ENCODE data around the gene JKAMP. TPM values are rescaled to one million over a fixed set of nuclear protein-coding genes. Genes with fewer than 3 reads are reported as not detected.

Gene JKAMP, protein sequence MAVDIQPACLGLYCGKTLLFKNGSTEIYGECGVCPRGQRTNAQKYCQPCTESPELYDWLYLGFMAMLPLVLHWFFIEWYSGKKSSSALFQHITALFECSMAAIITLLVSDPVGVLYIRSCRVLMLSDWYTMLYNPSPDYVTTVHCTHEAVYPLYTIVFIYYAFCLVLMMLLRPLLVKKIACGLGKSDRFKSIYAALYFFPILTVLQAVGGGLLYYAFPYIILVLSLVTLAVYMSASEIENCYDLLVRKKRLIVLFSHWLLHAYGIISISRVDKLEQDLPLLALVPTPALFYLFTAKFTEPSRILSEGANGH
- 30.8 and 39.8 TPM in 2 replicates for total RNA-seq
- 160 and 203 TPM in 2 replicates for polyA plus RNA-seq
- polyA plus RNA-seq (2011; cell fraction: cytosol; rRNA removed): 72.9 TPM in 2 replicates
- 83.2 and 96.9 TPM in 2 replicates for polyA plus RNA-seq (2011; cell fraction: nucleus; rRNA removed)
- 44.5 and 55.3 TPM in 2 replicates for polyA plus RNA-seq (2012)
- 148 and 155 TPM in 2 replicates for polyA minus RNA-seq
- 22.0 TPM for polyA minus RNA-seq (2011; cell fraction: cytosol; rRNA and poly(A)+ RNA removed)
- 37.7 and 53.0 TPM in 2 replicates for polyA minus RNA-seq (2011; cell fraction: nucleus; rRNA and poly(A)+ RNA removed)
- Bru-seq, nascent RNA: percentile 86 among the genes with signal in this experiment
- percentile 86 among the genes with signal in this experiment for BruChase-seq, experiment 1, labeled RNA remaining after a 6-hour chase
- percentile 85 among the genes with signal in this experiment for BruChase-seq, experiment 2, labeled RNA remaining after a 2-hour chase
- long read RNA-seq, transcript JKAMP-201 (7 exons, 1,726 nt): major isoform, 102 of 180 reads
- long read RNA-seq, transcript JKAMP-203 (7 exons, 1,636 nt): minor isoform, 46 of 180 reads
- long read RNA-seq, transcript JKAMP-214 (6 exons, 2,302 nt): minor isoform, 6 of 180 reads
- long read RNA-seq, partial matches to known transcripts: 2 of 180 reads
- long read RNA-seq, other reads (novel, unspliced or antisense): 14 of 180 reads

DNA sequence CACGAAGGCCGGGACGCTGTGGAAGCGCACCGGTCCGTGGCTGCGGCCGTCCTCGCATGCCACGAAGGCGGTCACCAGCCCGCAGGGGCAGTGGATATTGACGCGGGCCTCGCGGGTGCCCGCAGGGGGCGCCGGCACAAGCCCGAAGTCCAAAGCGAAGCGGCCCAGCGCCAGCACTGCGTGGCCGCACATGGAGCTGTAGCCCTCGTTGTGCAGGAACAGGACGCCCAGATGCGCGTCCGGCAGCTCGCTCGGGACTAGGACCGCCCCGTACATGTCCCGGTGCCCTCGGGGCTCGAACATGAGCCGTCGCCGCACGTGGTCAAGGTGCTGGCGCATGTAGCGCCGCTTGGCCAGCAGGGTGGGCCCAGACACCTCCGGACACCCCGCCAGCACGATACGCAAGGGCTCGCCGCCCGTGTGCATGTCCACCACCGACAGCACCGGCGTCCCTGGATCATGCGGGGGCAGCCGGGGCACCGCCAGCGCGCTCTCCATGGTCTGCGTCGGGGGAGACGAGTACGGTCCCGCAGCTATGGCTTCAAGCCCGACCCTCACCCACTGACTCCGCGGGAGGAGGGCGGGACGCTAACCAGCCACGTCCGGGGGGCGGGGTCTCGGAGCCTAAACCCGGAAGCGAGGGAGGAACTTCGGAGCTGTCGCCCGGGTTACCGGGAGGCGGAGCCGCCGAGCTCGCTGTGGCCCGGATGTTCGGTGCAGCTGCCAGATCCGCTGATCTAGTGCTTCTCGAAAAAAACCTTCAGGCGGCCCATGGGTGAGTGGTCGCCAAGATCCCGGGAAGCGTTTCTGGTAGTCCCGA, at the start of gene JKAMP, which contains the start of gene L3HYPDH:
Gene JKAMP (plus strand): TSS at position 699 of the 820 bp plus-strand sequence. CDS start 73 bp downstream, at position 772.
Gene L3HYPDH (minus strand): TSS at position 590 of the 820 bp plus-strand sequence. CDS start 92 bp downstream, at position 498.
- H4K20me1 ChIP-seq (replicated peaks; ENCODE audit: control insufficient read depth, extremely low read depth, insufficient read depth, low read length): no peaks in the 10 kb centered on the region
- dilution Hi-C loops (cut with MboI; ENCODE audit: extremely low pct_ligation_motif_present, low sequenced_read_pairs) (no loop called here), intact Hi-C loops (cut with micrococcal nuclease) (loop anchor here (1.0 to 5.0 kb wide), 10 partner anchors 77 to 1057 kb away; partner anchors contain the start of genes DAAM1, KIAA0586, PCNX4 and PPM1A)
- H3K4me2 ChIP-seq (ENCODE audit: insufficient read depth, low read length): peak within 1 kb of the TSS; percentile 93
- H3K79me2 ChIP-seq (ENCODE audit: control insufficient read depth, insufficient read depth, low read length): peaks cover 60% of the 10 kb centered on the region
- CTCF ChIA-PET: interaction anchor here (0.6 to 2.5 kb wide), 16 partner anchors 10 to 414 kb away, joined by 3 to 24 read pairs (median 4); partner anchors contain the start of gene CCDC175
- FAIRE-seq (peak; percentile 75), DNase-seq (ENCODE audit: low read depth, low spot score) (peak; percentile 96)
- no TSS peak for BruUV-seq (replicated peaks)
- H3K27me3 ChIP-seq (ENCODE audit: control insufficient read depth in 2 of 2, insufficient read depth in 2 of 2, low read length in 2 of 2): no peaks in the 10 kb centered on the region
- POLR2A ChIA-PET: interaction anchor here (1.1 kb wide), 1 partner anchor 296 kb away, joined by 7 read pairs; the partner anchor contains the start of gene DAAM1
- TF ChIP-seq JUN (IDR thresholded peaks at IDR 0.05; ENCODE audit: borderline replicate concordance, insufficient read depth, insufficient read length, low read depth) (no peak), MYC (IDR thresholded peaks at IDR 0.05; ENCODE audit: low read depth, low read length) (peak; percentile 77), FOS (IDR thresholded peaks at IDR 0.05; ENCODE audit: borderline replicate concordance, insufficient read depth, low read length) (no peak), POLR2AphosphoS5 (IDR thresholded peaks at IDR 0.05; ENCODE audit: insufficient read depth, low read depth, low read length) (peak; percentile 92), POLR2A (IDR thresholded peaks at IDR 0.05; ENCODE audit: low read depth, low read length) (peak; percentile 92), GATA2 (IDR thresholded peaks at IDR 0.05; ENCODE audit: insufficient read depth, insufficient read length, low read depth, low read length) (no peak), EZH2 (IDR thresholded peaks at IDR 0.05; ENCODE audit: borderline replicate concordance, low read depth, low read length, severe bottlenecking) (no peak)
- TF ChIP-seq, protein P1, sequence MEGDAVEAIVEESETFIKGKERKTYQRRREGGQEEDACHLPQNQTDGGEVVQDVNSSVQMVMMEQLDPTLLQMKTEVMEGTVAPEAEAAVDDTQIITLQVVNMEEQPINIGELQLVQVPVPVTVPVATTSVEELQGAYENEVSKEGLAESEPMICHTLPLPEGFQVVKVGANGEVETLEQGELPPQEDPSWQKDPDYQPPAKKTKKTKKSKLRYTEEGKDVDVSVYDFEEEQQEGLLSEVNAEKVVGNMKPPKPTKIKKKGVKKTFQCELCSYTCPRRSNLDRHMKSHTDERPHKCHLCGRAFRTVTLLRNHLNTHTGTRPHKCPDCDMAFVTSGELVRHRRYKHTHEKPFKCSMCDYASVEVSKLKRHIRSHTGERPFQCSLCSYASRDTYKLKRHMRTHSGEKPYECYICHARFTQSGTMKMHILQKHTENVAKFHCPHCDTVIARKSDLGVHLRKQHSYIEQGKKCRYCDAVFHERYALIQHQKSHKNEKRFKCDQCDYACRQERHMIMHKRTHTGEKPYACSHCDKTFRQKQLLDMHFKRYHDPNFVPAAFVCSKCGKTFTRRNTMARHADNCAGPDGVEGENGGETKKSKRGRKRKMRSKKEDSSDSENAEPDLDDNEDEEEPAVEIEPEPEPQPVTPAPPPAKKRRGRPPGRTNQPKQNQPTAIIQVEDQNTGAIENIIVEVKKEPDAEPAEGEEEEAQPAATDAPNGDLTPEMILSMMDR (IDR thresholded peaks at IDR 0.05; ENCODE audit: extremely low read depth in 1 of 2, insufficient read depth in 1 of 2, low read depth in 1 of 2, low read length in 2 of 2): peak; percentile 62 to 85
- TF ChIP-seq, protein P2, sequence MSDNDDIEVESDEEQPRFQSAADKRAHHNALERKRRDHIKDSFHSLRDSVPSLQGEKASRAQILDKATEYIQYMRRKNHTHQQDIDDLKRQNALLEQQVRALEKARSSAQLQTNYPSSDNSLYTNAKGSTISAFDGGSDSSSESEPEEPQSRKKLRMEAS (IDR thresholded peaks at IDR 0.05; ENCODE audit: insufficient read depth, insufficient read length): peak; percentile 88
- H3K36me3 ChIP-seq (ENCODE audit: control insufficient read depth in 2 of 2, extremely low read depth in 1 of 2, insufficient read depth in 2 of 2, low read length in 2 of 2): peaks cover 0 to 3% of the 10 kb centered on the region in 2 experiments
- peak within 1 kb of the TSS; percentile 80 for H3K27ac ChIP-seq (ENCODE audit: insufficient read depth, low read depth, low read length)
- peak within 1 kb of the TSS; percentile 70 to 98 (median 96) for H3K4me3 ChIP-seq (replicated peaks in 1 of 3; ENCODE audit: insufficient read depth in 1 of 3, low read depth in 1 of 3, low read length in 3 of 3)
- H3K4me1 ChIP-seq (ENCODE audit: control insufficient read depth, extremely low read depth, insufficient read depth, low read length): peaks cover 31% of the 10 kb centered on the region
- H3K9me3 ChIP-seq (replicated peaks; ENCODE audit: control insufficient read depth, insufficient read depth, low read length): no peaks in the 10 kb centered on the region
- peak within 1 kb of the TSS; percentile 97 for H3K9ac ChIP-seq (replicated peaks; ENCODE audit: extremely low read depth, insufficient read depth, low read length)
- H2AFZ ChIP-seq (ENCODE audit: low read depth, low read length): peak within 1 kb of the TSS; percentile 93
- H3K9me1 ChIP-seq (replicated peaks; ENCODE audit: control insufficient read depth, extremely low read depth, insufficient read depth, low read length): no peaks in the 10 kb centered on the region

All from endothelial cell of umbilical vein (primary cell).